PFSK-1 (cell line): ENCODE measurements around the gene ANKDD1B.

ENCODE experiments used
- POLR2AphosphoS5 ChIP-seq: IDR thresholded peaks from 2 replicates; pipeline ENCODE4 v1.6.1; 2012; ENCODE audit warnings: low read depth, mild to moderate bottlenecking, control low read depth, low read length, moderate library complexity
- REST ChIP-seq, 2 experiments: IDR thresholded peaks; 2 replicates each; pipeline versions ENCODE4 v1.6.1 to v1.8.0; 2011 to 2012; ENCODE audit warnings: low read depth in 2 of 2, low read length in 2 of 2, control low read depth in 1 of 2, inconsistent platforms in 1 of 2, mild to moderate bottlenecking in 1 of 2, moderate library complexity in 1 of 2; ENCODE audit not compliant: insufficient read depth in 1 of 2

GRCh38 chr5:75640395-75640794 lies 29.1 kb downstream of the ANKDD1B start:
- TF ChIP-seq POLR2AphosphoS5 (no peak), REST (IDR thresholded peaks at IDR 0.05; ENCODE audit: insufficient read depth in 1 of 2, low read depth in 2 of 2, low read length in 2 of 2) (no peak)
